ENCODE measurements around the gene ANO8. TPM values are rescaled to one million over a fixed set of nuclear protein-coding genes. Genes with fewer than 3 reads are reported as not detected.

The ANO8 gene
- total RNA-seq, 1 donor from 2014 or later, result 34.8 TPM

Other genes with a start within 250 kb of the ANO8 start
- gene USE1, start 119.5 kb downstream of the ANO8 start, total RNA-seq, result 234 TPM
- gene OCEL1, start 108.6 kb downstream of the ANO8 start, total RNA-seq, result 13.7 TPM
- gene NR2F6, start 88.9 kb downstream of the ANO8 start, total RNA-seq, result 181 TPM
- gene USHBP1, start 70.1 kb downstream of the ANO8 start, total RNA-seq, result 12.3 TPM
- gene BABAM1, start 67.4 kb downstream of the ANO8 start, total RNA-seq, result 85.5 TPM
- gene ANKLE1, start 53.0 kb downstream of the ANO8 start, total RNA-seq, result not detected
- 32.2 TPM for gene ABHD8, start 31.4 kb downstream of the ANO8 start, total RNA-seq
- gene MRPL34, start 29.0 kb downstream of the ANO8 start, total RNA-seq, result 98.9 TPM
- gene DDA1, start 25.3 kb downstream of the ANO8 start, total RNA-seq, result 15.8 TPM
- gene GTPBP3, start 2.7 kb upstream of the ANO8 start, total RNA-seq, result 256 TPM
- 378 TPM for gene PLVAP, start 42.5 kb upstream of the ANO8 start, total RNA-seq
- not detected for gene CCDC194, start 59.3 kb upstream of the ANO8 start, total RNA-seq
- gene BST2, start 70.8 kb upstream of the ANO8 start, total RNA-seq, result 151 TPM
- gene MVB12A, start 85.2 kb upstream of the ANO8 start, total RNA-seq, result 49.6 TPM
- not detected for gene TMEM221, start 113.8 kb upstream of the ANO8 start, total RNA-seq
- gene NXNL1, start 126.1 kb upstream of the ANO8 start, total RNA-seq, result not detected
- 64.9 TPM for gene SLC27A1, start 135.7 kb upstream of the ANO8 start, total RNA-seq
- gene PGLS, start 176.8 kb upstream of the ANO8 start, total RNA-seq, result 143 TPM
- 95.4 TPM for gene COLGALT1, start 220.8 kb upstream of the ANO8 start, total RNA-seq

All from ascending aorta (tissue), 1 donor.